Stimulated activated CD4-positive, alpha-beta T cell treated with anti-CD3 and anti-CD28 coated beads, Interleukin-1b, Interleukin-23, amount 100 ng/mL, for 4 hours (primary cell): Measurements from ENCODE around the gene FNIP2.
"Not testable (repeated sequence)": the region's sequence is repeated elsewhere in the genome, so short reads cannot be mapped to it uniquely, and the experiment has no call there.

Source experiments
- DNase-seq, 2 donors: peaks; one replicate each; pipeline ENCODE4 v3.0.0-alpha.2; 2020; ENCODE audit warnings: low read depth in 2 of 2

Gene FNIP2

DNA sequence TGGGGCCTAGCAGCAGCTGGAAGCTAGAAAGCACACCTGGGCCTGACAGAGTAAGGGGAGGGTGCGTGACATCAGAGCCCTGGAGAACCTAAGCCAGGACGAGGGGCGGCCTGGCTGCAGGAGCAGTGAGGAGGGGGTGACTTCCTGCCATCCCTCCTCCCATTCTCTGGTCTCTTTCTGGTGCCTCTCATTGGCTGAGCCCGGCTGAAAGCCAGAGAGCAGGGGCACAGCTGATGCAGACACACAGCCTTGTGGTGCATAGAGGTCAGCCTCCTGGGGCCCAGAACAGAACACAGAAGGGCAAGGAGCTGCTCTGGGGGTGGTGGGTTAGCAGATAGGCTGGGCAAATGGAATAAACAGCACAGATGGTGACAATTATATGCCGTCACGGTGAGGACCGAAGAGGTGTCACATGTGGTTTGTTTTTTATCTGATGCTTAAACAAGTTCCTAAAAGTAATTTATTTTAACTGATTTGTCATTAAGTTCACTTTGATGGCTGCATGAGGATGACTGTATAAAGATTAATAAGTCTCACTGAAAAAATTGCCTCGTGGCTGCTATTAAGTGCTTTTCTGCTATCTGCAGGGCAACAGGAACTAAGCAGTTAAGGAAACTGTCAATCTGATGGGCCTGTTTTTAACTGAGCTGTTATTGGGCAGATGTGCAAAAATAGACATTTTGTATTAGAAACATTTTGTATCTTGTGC lies 102.0 kb downstream of the FNIP2 start:
- DNase-seq, result no peak

DNA sequence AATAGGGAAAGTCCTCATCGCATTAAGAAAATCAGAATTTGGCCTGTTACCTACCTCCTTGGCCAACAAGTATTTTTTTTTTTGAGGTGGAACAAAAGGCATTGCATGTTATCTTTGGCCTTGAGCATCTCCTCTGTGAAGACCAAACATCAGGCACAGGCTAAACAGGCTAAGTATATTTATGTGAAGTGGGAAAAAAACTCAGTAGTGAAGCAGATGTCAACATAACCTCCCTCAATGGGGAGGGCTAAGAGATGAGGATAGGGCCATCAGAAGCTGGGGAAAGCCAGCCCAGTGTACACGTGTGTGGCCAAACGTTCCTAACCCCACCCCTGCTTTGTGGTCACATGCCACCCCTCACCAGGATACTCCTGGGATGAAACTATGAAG lies 102.5 kb downstream of the FNIP2 start:
- DNase-seq, result no peak

DNA sequence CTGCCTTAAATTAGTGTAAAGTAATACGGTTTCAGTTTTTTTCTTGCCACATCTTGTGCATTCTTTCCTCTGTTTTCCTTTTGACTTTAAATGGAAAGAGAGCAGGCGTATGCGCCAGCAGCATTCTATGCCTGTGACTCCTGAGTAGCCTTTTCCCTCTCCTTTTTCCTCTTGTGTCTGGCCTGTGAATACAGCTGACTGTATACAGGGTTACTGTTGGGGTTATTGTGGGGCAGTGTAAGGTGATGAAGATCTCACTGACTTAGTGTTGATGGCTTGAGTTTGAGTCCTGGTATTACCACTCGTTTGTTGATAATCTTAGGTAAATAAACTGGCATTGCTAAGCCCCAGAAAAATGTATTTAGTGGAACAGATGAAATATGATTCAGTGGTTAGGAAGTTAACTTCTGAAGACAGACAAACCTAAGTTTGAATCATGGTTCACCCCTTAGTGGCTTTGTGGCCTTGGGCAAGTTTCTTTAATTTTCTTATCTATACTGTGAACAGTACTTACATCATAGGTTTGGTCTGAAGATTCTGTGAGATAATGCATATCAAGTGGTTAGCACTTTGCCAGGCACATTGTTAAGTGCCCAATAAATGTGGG lies 105.1 kb downstream of the FNIP2 start:
- DNase-seq, result no peak

DNA sequence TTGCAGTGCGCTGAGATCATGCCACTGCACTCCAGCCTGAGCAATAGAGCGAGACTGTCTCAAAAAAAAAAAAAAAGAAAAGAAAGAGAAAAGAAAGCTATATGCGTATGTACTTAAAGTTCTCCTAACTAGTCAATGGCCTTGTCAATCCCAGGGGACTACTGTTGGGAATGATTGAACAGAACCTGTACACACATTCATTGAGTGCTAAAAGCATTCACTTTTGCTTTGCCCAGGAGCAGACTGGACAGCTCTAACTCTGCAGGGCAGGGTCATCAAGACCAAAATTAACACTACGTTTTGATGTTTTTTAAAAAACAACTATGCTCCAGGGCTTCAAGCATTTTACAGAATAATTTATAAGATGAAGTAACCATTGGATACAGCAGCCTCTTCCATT lies 106.2 kb downstream of the FNIP2 start:
- no peak for DNase-seq

DNA sequence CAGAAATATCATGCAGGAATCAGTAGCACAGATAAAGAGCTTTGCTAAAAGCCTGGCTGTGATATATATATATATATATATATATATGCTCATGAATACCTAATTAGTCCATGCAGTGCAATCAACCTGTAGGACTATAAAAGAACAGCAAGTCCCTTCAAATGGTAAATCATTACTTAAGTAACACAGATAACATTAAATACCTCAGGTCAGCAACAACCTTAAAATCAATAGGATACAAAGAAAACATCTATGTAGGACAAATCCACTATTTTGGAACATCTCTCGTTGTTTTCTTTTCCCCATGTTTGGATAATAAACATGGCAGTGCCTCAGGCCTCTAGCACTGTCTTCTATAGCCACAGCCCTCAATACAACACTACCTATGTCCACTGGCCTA lies 106.6 kb downstream of the FNIP2 start:
- DNase-seq, result no peak

DNA sequence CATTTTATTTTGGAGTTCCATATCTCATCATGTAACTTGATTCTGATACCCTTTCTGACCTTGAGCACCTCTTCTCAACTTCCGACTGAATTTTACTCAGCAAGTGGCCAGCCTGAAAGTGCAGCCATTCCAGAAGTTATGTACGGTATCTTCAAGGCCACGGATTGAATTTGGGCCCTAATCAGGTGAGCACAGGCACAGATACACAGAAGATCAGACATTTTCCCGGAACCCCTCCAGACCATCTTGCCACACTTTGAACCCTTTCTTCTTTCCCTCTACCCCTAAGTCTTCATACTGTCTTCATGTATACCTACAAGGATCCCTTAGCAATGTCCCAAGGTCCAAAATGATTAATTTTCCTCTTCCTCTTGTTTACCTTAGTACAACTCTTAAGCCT lies 108.2 kb downstream of the FNIP2 start:
- DNase-seq, result no peak

DNA sequence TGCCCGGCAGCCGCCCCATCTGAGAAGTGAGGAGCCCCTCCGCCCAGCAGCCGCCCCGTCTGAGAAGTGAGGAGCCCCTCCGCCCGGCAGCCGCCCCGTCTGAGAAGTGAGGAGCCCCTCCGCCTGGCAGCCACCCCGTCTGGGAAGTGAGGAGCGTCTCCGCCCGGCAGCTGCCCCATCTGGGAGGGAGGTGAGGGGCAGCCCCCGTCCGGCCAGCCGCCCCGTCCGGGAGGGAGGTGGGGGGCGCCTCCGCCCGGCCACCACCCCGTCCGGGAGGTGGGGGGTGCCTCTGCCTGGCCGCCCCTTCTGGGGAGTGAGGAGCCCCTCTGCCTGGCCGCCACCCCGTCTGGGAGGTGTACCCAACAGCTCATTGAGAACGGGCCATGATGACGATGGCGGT lies 113.3 kb downstream of the FNIP2 start:
- not testable (repeated sequence) for DNase-seq

DNA sequence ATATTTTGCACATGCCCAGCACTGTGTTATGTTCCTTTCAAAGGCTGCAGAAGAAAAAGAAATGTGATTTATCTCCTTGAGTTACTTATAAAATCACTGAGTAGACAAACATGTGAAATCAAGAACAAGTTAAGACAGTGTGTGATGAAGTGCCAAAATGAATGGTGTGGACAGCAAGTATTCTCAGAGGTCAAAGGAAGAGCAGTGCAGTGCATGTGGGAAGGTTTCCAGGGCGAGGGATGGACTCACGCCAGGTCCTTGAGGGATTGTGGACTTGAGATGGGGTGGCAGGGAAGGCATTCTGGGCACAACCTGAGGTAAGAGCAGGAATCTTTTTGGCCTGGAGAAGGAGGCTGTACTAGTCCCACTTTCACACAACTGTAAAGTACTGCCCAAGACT lies 115.5 kb downstream of the FNIP2 start:
- no peak for DNase-seq

DNA sequence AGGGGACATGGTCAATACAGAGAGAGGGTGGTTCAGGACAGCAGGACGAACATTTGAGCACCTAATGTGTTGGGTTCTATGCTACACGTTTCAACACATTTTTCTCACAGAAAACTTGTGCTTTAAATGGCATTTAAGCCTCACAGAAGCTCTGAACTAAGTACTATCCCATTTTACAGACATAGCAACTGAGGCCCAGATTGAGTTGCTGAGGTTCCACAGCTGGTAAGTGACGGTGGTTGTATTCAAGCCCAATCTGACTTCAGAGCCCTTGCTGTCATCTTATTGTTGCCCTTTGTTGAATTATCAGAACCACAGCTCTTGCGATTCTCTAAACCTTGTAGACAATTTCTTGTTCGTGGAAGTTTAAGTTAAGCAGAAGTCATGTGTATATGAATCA lies 116.7 kb downstream of the FNIP2 start:
- no peak for DNase-seq

DNA sequence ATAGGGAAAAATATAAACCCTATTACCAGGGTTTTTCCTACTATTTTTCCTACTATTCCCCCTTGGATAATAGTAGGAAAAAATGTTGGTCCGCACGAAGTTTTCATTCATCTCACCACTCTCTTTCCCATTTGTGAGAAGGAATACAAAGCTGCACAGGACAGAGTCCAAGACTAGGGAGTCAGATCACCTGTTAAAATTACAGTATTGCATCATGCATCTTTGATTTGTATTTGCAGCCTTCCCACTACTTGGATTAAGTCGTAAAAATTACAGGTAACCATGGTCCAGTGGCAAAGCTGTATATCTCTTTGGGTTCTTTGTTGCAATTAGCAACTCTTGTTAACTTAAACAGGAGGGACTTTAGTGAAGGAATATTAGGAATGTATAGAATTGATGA lies 121.5 kb downstream of the FNIP2 start:
- no peak for DNase-seq

DNA sequence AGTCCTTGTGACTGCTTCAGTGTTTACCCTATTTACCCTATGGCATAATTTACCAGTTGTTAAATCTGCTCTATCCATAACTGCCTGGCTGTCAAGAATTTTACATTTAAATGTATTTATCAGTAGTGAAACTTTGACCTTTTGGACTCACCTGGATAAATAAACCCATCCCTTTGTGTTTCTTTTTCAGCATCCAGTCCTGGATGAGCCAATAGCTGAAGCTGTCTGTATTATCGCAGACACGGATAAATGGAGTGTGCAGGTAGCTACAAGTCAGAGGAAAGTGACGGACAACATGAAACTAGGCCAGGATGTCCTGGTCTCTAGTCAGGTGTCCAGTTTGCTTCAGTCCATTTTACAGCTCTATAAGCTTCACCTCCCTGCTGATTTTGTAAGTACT lies 122.4 kb downstream of the FNIP2 start:
- no peak for DNase-seq

DNA sequence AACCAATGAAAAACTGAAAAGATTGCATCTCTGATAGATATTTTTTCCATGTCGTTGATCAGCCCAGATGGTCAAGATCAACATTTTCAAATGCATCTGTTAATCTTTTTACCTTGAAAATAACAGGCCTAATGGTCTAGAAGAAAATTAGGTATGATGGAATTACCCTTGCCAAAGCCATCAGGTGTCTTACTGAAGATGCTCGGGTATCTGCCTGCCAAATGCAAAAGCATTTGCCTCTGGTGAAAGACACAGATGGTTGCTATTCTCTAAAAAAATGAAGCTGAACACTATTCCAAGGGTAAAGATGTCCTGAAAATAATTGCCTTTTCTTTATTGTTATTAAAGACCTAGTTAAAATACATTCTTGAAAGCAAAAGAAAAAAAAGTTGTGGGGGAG lies 126.0 kb downstream of the FNIP2 start:
- no peak for DNase-seq

DNA sequence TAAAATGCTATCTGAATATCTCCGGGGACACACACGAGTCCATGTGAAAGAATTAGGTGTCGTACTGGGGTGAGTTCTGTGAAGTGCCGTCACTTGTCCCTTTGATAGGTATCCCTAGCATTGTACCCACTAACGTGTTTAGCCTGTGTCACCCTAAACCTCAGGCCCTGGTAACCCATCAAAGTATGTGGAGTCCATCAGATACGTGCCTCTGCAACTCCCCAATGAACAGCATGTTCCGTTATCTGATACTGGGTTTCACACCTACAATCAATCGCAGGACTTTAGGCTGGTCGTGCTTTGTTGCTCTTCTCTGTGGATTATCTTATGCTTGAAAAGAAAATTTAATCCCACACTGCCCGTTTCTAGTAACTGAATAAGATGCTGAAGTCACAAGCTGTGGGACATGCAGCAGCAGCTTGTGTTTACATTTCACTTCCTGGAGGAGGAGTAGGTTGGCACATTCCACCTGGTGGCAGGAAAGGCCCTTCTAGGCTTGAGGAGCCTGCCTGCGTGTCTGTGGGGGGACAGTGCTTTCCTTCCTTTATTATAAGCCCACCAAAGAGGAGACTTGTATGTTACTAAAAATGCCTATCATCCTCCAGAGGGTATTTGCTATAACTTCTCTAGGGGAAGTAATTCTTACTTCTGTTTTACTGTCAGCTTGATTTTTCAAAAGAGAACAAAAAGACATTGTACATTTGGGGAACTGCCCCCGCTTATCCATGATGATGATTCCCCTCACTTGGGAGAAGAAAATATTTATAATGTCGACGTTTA lies 127.2 kb downstream of the FNIP2 start:
- DNase-seq, result no peak

DNA sequence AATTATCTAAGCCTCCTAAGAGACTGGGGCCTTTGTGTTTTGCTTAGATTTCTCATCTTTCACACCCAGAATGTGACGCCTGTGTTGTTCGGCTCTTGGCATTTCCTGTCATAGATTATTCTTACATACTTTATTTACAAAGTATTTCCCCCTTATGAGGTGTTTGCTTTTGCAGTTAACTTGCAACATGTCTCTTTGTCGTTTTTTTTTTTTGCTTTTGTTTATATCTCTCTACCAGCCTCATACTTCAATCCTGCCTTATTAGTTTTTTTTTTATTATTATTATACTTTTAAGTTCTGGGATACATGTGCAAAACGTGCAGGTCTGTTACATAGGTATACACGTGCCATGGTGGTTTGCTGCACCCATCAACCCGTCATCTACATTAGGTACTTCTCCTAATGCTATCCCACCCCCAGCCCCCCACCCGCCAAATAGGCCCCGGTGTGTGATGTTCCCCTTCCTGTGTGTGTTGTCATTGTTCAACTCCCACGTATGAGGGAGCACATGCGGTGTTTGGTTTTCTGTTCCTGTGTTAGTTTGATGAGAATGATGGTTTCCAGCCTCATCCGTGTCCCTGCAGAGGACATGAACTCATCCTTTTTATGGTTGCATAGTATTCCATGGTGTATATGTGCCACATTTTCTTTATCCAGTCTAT lies 127.9 kb downstream of the FNIP2 start:
- not testable (repeated sequence) for DNase-seq

DNA sequence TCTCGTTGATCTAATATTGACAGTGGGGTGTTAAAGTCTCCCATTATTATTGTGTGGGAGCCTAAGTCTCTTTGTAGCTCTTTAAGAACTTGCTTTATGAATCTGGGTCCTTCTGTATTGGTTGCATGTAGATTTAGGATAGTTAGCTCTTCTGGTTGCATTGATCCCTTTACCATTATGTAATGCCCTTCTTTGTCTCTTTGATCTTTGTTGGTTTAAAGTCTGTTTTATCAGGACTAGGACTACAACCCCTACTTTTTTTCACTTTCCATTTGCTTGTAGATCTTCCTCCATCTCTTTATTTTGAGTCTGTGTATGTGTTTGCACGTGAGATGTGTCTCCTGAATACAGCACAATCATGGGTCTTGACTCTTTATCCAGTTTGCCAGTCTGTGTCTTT lies 131.6 kb downstream of the FNIP2 start:
- not testable (repeated sequence) for DNase-seq

DNA sequence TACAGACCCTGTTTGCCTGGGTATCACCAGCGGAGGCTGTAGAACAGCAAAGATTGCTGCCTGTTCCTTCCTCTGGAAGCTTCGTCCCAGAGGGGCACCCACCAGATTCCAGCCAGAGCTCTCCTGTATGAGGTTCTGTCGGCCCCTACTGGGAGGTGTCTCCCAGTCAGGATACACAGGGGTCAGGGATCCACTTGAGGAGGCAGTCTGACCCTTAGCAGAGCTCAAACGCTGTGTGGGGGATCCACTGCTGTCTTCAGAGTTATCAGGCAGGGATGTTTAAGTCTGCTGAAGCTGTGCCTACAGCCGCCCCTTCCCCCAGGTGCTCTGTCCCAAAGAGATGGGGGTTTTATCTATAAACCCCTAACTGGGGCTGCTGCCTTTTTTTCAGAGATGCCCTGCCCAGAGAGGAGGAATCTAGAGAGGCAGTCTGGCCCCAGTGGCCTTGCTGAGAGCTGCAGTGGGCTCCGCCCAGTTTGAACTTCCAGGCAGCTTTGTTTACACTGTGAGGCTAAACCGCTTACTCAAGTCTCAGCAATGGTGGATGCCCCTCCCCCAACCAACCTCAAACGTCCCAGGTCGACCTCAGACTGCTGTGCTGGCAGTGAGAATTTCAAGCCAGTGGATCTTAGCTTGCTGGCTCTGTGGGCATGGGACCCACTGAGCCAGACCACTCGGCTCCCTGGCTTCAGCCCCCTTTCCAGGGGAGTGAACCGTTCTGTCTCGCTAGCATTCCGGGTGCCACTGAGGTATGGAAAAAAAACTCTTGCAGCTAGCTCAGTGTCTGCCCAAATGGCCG lies 133.7 kb downstream of the FNIP2 start:
- DNase-seq, result not testable (repeated sequence)

DNA sequence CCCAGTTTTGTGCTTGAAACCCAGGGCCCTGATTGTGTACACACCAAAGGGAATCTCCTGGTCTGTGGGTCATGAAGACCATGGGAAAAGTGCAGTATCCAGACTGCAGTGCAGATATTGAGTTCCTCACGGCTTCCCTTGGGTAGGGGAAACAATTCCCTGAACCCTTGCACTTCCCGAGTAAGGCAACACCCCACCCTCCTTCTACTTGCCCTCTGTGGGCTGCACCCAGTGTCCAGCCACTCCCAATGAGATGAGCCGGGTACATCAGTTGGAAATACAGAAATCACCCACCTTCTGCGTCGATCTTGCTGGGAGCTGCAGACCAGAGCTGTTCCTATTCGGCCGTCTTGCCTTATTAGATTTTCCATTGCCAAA lies 134.2 kb downstream of the FNIP2 start:
- DNase-seq, result no peak

DNA sequence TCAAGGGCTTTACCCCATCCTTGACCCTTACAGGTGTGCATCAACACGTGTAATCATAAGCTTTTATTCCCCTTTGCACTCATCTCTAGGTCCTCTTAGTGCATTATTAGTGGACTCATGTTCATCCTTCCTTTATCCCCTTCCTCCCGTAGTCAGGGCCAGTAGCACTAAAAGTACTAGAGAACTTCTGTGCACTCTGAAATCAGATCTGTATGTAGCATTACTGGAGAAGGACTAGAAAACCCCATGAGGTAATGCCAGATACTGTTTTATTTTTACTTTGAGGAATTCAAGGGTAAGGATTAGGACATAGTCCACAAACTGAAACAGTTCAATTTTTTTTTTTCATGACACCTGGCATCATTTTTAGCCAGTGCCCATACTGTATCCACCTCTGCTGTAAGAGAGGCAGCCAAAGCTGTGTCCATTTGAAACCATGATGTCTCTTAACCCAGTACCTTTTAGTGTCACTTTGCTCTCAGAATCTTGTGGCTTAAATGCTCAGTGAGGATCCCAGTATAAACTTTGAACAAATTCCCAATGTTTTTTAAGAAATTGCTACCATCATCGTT lies 134.7 kb downstream of the FNIP2 start:
- DNase-seq, result no peak

DNA sequence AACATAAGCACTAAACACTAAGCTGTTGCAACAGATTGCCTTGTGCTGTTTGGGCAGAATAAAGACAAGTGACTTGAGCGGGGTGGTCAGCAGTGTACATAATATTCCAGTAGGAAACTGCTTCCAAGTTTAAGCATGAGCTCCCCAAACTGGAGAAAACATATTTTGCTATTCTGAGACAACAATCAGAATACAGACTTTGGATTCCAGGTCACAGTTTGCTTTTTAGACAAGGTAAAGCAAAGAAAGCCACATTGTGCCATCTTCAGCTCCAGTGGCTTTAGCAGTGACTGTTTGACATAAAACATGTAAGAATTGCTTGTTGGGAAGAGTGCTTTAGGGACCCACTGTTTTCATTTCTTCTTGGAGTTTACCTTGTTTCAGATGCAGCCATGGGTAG lies 136.0 kb downstream of the FNIP2 start:
- no peak for DNase-seq

DNA sequence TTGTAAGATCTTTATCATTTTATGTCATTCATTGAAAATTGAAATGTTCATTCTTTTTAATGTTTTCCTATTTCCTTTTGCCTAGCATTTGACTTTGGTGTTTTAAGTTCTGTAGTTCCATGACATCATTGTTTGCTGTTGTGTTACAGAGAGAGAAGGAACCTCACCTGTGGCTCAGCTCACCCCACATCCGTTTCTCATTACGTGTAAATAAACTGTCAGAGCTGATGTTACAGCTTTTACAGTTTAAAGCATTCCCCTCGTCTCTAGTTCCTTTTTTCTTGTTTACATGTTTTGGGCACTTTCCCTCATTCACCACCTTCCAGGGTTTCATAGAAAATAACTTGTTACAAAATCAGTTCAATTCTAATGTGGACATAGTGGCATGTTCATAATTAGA lies 137.2 kb downstream of the FNIP2 start:
- DNase-seq, result no peak

DNA sequence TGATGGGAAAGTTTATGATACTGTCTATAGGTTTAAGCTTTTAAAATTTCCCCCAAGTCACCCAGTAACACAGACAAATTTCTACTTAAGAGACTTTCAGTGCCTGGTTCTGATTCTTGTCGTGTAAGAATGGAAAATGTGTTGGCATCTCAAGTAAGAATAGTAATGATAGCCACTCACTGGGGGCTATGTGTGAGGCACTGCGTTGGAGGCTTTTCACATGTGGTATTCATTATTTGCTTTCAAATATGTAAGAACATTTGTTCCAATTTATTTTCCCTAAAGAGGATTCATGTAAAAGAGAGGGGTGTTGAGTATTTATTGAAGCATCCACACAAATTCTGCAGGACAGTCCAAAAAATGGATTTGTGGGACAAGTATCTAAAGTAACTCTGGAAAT lies 143.6 kb downstream of the FNIP2 start:
- DNase-seq, result no peak
